ENCODE results near the gene ARID3C. TPM values are rescaled to one million over a fixed set of nuclear protein-coding genes. Genes with fewer than 3 reads are reported as not detected.
A peak's percentile ranks its signal among the peaks of the same experiment; 100 is the strongest.

Gene ARID3C
- total RNA-seq, 2 experiments from 2014 or later = 0.31 TPM; not detected in 1

DNA sequence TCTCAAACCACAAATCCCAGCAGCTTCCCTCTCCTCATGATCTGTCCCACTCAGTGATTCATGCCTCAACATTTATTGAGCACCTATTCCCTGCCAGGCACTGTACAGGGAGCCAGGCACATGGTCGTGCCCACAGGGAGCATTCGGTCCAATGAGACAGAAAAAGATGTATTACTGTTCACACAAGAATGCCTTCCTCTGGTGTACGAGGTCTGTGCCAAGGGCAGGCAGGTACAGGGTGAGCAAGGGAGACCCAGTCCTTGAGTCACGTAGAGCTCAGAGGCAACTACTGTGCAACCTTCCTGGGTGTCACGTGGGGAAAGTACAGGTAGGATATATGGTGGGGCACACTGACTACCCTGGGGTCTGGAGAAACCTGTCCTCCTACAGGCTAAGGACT lies 43.9 kb downstream of the ARID3C start:
- H3K4me3 Mint-ChIP-seq = no peak overlapping the region
- H3K27me3 Mint-ChIP-seq = peaks cover 66% of the 10 kb centered on the region
- H3K9me3 Mint-ChIP-seq = no peaks in the 10 kb centered on the region
- no peak overlapping the region for H3K27ac Mint-ChIP-seq
- DNase-seq = no peak
- H3K36me3 Mint-ChIP-seq = no peaks in the 10 kb centered on the region
- peaks cover 4% of the 10 kb centered on the region for H3K4me1 Mint-ChIP-seq

DNA sequence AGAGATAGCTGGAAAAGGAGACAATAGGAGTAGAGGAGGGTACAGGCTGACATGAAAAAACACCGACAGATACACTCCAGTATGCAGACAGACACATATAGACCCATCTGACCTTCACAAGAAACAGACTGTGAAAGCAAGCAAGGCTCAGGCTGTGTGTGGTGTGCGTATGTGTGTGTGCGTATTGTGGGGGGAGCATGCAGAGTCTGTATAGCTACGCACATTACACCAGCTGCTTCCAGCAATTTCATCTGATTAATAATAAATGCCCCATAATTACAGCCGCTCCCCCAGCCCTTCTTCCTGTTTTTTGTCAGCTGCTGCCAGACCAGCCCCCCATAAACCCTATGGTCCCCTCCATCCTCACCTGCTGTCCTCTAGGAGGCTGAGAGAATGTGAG lies 46.1 kb downstream of the ARID3C start:
- Mint-ChIP-seq H3K27me3 (peaks cover 69% of the 10 kb centered on the region), H3K27ac (no peak overlapping the region), H3K4me1 (peaks cover 2% of the 10 kb centered on the region), H3K9me3 (no peaks in the 10 kb centered on the region), H3K36me3 (no peaks in the 10 kb centered on the region), H3K4me3 (no peak overlapping the region)
- no peak for DNase-seq

DNA sequence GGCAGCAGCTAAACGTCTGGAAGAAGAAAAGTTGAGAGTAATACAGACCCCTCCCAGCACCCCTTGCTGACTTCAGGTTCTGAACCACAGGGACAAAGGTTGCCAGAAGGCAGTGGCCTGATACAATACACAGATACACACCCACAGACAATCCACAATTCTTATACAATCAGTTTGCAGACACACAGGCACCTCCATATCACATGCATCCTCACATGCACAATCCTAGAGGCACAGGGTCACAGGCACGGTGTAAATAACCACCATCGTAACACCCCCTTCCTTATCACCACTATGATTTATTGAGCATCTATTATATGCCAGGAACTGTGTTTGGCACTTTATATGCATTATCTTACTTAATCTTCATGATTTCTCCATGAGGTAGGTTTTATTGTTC lies 47.5 kb downstream of the ARID3C start:
- Mint-ChIP-seq H3K9me3 (no peaks in the 10 kb centered on the region), H3K27ac (no peak overlapping the region), H3K4me3 (no peak overlapping the region), H3K36me3 (no peaks in the 10 kb centered on the region), H3K27me3 (peaks cover 69% of the 10 kb centered on the region), H3K4me1 (peaks cover 3% of the 10 kb centered on the region)
- no peak for DNase-seq

DNA sequence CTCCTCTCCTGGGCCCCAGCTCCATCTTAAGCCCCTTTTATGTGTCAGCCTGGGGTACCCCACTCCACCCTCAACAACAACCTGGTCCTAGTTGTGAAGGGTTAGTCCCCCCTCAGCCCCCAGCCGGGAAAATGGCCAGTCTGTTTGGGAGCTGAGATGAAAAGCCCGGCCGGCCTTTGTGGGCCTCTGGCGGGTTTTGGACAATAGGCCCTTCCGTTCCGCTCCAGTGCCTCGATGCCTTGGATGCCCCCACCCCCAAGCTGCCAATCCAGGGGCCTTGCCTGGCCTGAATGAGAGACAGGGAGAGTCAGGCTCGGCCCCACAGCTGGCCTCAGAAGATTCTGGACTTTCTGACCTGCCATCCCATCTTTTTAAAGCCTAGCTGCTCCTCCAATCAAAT lies 48.5 kb downstream of the ARID3C start:
- no peak overlapping the region for H3K27ac Mint-ChIP-seq
- no peak overlapping the region for H3K4me3 Mint-ChIP-seq
- no peak for DNase-seq
- no peaks in the 10 kb centered on the region for H3K36me3 Mint-ChIP-seq
- H3K9me3 Mint-ChIP-seq = no peaks in the 10 kb centered on the region
- H3K4me1 Mint-ChIP-seq = peaks cover 3% of the 10 kb centered on the region
- H3K27me3 Mint-ChIP-seq = peaks cover 69% of the 10 kb centered on the region

DNA sequence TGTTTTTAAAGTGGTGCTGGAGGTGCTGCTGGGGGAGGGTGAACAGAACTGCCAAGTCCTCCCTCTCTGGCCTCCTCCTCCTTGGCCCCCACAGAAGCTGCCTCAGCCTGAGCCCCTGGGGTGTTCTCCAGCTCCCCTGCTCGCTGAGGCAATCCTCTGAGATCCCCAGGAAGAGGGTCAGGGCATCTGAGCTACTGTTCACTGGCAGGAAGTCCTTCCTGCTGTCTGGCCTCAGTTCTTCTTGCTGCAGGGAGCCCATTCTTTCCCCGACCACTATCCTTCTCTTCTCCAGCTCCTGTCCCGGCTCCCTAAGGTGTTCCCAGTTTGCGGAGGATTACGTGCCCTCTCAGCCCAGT lies 49.1 kb downstream of the ARID3C start:
- H3K4me3 Mint-ChIP-seq = no peak overlapping the region
- DNase-seq = no peak
- H3K9me3 Mint-ChIP-seq = no peaks in the 10 kb centered on the region
- H3K27me3 Mint-ChIP-seq = peaks cover 66% of the 10 kb centered on the region
- H3K36me3 Mint-ChIP-seq = no peaks in the 10 kb centered on the region
- peaks cover 3% of the 10 kb centered on the region for H3K4me1 Mint-ChIP-seq
- no peak overlapping the region for H3K27ac Mint-ChIP-seq

DNA sequence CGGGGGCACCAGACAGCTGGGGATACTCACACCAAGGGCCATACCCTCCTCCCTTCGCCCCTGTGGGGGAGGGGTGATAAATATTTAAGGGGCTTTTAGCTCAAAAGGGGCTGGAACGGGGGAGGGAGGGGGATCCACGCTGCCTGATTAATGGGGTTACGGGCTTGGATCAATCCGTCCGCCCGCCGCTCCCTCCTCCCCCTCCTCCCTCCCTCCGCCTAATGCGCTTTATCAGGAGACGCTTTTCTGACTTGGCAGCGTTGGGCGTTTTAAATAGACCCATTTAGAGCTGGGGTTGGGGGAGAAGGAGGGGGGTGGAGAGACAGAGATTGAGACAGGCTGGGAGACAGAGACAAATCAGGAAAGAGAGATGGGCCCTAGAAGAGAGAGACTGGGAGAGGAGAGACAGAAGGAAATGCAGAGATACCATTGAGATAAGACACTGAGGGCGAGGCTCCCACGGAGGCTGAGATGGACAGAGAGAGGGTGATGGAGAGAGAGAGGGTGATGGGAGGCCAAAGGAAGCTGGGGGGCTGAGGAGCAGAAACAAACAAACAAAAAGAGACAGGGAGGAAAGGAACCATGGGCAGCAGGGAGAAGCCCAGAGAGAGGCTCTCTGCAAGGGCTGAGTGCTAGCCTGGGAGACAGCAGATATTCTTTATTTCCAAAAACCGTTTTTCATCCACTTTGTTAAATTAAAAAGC lies 49.6 kb downstream of the ARID3C start:
- H3K27me3 Mint-ChIP-seq = peaks cover 66% of the 10 kb centered on the region
- H3K27ac Mint-ChIP-seq = no peak overlapping the region
- no peaks in the 10 kb centered on the region for H3K9me3 Mint-ChIP-seq
- H3K36me3 Mint-ChIP-seq = no peaks in the 10 kb centered on the region
- no peak overlapping the region for H3K4me3 Mint-ChIP-seq
- peaks cover 3% of the 10 kb centered on the region for H3K4me1 Mint-ChIP-seq
- DNase-seq = no peak

DNA sequence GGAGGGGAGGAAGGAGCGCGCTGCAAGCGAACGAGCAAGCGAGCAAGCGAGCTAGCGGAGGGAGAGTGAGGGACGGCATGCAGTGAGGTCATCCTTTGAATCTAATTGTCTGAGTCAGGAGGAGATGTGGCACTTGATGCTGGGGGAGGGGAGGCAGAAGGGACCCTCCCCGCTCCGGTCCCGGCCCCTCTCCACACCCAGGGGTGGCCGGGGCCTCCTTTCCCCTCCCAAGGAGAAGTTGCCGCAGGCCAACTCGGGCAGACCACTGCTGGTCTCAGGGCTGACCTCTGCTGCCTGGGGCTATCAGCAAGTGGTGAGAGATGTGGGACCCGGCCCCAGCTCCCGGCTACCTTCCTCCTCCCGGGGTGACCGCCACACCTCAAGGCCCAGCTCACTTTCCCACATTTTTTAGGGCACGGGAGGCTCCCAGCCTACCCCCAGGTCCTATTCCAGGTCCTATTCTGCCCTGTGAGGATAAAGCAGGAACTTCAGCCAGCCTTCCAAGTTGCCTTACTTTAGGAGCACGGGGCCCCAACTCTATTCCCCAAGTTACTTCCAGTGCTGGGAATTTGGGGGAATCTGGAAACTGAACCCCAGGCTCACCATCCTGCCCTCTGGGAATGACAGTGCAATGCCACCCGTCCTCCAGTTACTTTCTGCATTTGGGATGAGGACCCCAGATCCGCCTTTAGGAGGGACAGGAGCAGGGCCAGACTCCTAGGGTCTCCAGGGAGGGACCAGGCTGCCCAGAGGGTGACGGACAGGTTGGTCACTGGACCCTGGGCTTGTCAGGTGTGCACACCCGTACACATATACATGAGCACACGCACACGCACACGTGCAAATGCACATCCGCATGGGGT lies 50.4 kb downstream of the ARID3C start:
- Mint-ChIP-seq H3K9me3 (no peaks in the 10 kb centered on the region), H3K27ac (no peak overlapping the region), H3K4me1 (peaks cover 3% of the 10 kb centered on the region), H3K27me3 (peaks cover 69% of the 10 kb centered on the region), H3K36me3 (no peaks in the 10 kb centered on the region), H3K4me3 (no peak overlapping the region)
- DNase-seq = peak; percentile 12

DNA sequence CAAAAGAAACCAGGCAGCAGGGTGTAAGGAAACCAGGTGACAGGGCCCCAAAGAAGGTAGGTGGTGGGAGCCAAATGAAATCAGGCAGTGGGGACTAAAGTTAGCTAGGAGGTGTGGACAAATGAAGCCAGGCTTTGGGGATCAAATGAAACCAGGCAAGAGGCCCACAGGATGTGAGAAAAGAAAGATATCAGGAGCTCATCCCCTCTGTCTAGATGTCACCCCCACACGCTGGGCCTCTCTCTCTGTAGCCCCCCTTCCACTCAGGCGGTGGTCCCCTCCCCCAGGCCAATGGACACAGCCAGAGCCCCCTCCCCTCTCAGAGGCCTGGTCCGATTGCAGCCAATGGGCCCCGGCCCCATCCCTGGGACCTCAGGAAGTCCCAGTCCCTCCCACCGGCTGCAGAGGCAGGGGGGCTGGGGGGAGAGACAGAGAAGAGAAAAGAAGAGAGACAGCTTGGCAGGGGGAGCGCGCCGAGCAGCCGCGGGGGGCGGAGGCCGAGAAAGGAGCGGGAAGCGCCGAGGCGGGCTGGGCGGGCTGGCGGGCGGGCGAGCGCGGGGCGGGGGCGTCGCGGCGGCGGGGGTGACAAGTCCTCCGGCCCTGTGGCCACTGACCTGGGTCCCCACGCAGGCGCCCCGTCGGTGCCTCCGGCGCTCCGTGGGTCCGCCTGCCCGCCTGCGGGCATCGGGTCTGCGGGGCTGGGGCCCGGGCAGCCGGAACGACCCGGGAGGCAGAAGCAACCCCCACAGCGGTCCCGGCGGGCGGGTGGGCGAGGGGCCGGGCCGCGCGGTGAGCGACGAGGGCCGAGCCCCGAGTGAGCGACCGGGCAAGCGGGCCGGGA lies 51.2 kb downstream of the ARID3C start:
- H3K4me1 Mint-ChIP-seq = peaks cover 3% of the 10 kb centered on the region
- no peaks in the 10 kb centered on the region for H3K36me3 Mint-ChIP-seq
- no peaks in the 10 kb centered on the region for H3K9me3 Mint-ChIP-seq
- no peak for DNase-seq
- peaks cover 67% of the 10 kb centered on the region for H3K27me3 Mint-ChIP-seq
- H3K4me3 Mint-ChIP-seq = peak overlapping the region; percentile 47
- H3K27ac Mint-ChIP-seq = no peak overlapping the region

DNA sequence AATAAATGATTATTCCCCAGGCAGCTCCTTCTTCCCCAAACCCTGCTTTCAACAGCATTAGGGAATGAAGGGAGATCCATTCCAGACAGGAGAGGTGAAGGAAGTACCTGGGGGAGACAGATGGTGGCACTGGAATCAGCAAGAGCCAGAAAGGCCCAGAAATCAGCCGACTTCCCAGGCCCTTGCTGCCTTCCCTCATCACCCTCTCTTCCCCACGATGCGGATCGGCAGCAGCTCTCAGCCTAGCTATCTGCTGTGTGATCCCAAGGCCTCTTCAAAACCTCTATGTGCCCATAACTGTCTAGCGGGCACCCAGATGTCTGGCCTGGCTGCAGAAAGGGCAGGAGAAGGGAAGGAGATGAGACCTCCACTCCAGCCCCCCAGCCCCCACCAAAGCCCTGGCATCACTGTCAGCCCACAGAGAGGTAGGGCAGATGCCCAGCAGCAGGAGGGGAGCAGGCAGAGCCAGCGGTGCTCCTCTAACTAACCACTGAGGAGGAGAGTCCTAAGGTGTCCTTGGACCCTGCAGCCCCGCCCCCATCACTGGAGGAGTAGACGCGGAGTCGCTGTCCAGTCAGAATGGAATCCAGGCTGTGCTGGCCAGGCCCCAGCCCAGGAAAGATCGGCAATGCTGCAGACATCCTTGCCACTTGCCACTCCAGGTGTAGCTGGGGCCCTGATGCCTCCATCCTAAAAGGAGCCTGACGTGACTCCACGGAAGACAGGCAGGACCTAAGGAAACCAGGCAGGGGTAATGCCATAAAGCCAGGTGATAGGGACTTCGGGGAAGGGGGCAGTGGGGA lies 52.1 kb downstream of the ARID3C start:
- H3K4me3 Mint-ChIP-seq = no peak overlapping the region

DNA sequence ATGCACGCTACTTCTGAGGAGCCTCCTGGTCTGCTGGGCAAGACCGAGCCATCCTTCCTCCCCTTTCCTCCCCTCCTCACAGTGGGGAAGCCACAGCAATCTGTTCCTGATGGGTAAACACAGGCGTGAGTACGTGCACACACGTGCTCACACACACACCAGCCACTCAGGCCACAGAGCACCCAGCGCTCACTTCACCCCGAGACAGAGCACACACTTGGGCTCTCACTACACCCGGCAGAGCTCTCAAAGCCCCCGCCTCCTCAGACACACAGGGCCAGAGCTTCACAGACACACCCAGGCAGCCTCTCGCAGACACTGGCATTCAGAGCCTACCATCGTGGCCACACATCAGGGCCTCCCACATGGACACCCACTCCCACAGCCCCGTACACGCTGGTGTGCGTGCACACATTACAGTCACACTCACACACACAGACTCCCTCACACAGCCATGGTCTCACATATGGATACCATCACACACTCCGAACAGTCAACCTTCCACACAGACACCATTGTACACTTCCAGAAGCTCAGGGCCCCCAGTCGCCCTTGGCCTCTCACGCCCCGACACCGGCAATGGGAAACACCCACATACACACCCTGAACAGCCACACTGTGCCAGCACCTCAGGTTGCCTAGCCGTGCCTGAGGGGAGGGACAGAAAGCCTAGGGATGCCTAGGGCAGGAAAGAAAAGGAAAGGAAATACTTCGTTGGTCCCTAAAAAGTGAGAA lies 52.8 kb downstream of the ARID3C start:
- peaks cover 60% of the 10 kb centered on the region for H3K27me3 Mint-ChIP-seq
- peaks cover 3% of the 10 kb centered on the region for H3K4me1 Mint-ChIP-seq
- no peaks in the 10 kb centered on the region for H3K36me3 Mint-ChIP-seq
- no peak overlapping the region for H3K27ac Mint-ChIP-seq
- no peaks in the 10 kb centered on the region for H3K9me3 Mint-ChIP-seq
- DNase-seq = no peak
- no peak overlapping the region for H3K4me3 Mint-ChIP-seq

More for the DNA sequence above, 52.1 kb downstream of the ARID3C start:
- Mint-ChIP-seq H3K36me3 (no peaks in the 10 kb centered on the region), H3K9me3 (no peaks in the 10 kb centered on the region), H3K27me3 (peaks cover 67% of the 10 kb centered on the region), H3K4me1 (peaks cover 3% of the 10 kb centered on the region), H3K27ac (no peak overlapping the region)
- no peak for DNase-seq

DNA sequence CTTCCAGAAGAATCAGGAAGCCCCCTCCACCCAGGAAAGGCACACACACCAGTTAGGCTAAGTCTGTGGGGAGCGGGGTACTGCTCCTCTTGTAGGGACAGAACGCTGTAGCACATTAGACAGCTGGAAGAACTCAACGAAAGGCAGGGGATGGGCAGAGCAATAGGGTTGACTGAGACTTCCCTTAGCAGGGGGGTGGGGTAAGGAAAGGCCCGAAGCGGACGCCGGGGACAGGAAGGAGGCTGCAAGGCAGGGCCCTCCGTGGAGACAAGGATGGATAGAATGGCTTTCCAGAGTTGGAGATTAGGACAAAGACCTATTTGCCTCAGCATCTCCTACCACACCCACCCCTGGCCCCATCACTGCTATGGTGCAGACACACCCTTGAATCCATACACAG lies 53.6 kb downstream of the ARID3C start:
- Mint-ChIP-seq H3K27ac (no peak overlapping the region), H3K27me3 (peaks cover 52% of the 10 kb centered on the region), H3K9me3 (no peaks in the 10 kb centered on the region)

DNA sequence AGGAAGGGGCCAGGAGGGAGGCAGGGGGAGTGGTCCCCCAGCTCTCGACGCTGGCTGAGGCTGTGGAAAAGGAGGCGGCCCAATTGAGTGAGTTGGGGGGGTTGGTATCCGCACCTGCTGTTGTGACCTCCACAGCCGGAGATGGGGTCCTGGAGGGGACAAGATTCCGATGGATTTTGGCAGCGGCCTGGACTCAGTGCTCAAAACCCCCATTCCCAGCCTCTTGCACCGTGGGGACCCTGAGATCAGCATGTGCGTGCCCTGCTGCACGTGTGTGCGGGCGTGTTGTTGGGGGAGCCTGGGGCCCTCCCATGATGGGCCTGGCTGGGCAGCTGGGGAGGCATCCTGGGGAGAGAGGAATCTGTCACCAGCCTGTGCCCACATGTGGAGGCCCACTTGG lies 54.3 kb downstream of the ARID3C start:
- H3K4me3 Mint-ChIP-seq = no peak overlapping the region
- peaks cover 3% of the 10 kb centered on the region for H3K4me1 Mint-ChIP-seq
- no peaks in the 10 kb centered on the region for H3K9me3 Mint-ChIP-seq
- H3K27ac Mint-ChIP-seq = no peak overlapping the region
- DNase-seq = no peak
- H3K36me3 Mint-ChIP-seq = no peaks in the 10 kb centered on the region
- H3K27me3 Mint-ChIP-seq = peaks cover 46% of the 10 kb centered on the region

More for the DNA sequence above, 53.6 kb downstream of the ARID3C start:
- no peak overlapping the region for H3K4me3 Mint-ChIP-seq
- H3K36me3 Mint-ChIP-seq = no peaks in the 10 kb centered on the region
- H3K4me1 Mint-ChIP-seq = peaks cover 3% of the 10 kb centered on the region
- no peak for DNase-seq

DNA sequence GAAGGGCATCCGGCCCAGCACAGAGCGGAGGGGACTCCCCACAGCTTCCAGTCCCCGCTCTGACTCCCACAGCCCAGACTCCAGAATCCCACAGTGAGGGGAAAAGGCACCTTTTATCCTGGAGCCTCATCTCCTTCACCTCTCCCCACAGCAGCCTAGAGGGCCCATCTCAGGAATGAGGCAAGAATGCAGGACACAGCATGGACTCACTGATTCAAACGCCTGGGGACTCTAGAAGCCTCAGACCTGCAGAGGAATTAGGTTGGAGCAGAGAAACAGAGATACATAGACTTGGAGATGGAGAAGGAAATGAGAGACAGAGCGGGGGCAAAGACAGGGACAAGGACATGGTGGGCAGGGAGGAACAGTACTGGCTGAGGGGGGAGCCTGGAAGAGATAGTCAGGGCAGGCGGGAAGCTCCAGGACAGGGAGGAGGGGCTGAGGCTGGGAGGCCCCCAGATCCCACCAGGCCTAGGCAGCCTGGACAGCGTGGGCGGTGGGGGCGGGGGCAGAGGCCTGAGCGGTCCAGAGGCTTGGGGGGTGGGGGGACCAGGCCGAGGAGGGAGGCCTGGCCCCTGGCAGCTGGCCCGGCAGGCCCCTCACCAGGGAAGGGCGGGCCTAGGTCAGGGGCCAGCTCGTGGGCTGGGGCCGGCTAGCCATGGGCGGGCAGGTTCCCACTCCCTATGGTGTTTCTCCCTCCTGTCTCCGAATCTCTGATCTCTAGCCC lies 55.1 kb downstream of the ARID3C start:
- Mint-ChIP-seq H3K4me1 (peaks cover 1% of the 10 kb centered on the region), H3K36me3 (no peaks in the 10 kb centered on the region), H3K27ac (no peak overlapping the region), H3K27me3 (peaks cover 38% of the 10 kb centered on the region), H3K4me3 (no peak overlapping the region), H3K9me3 (no peaks in the 10 kb centered on the region)
- DNase-seq = no peak
